Esophagus squamous epithelium (tissue), 5 donors: ENCODE results near the gene DNAJC7. TPM values are rescaled to one million over a fixed set of nuclear protein-coding genes. Genes with fewer than 3 reads are reported as not detected.

Source experiments
- DNase-seq: peaks from one replicate; lab custom pipeline; 2025; lab: John Stamatoyannopoulos, UW
- H3K27ac ChIP-seq, 4 donors: fragments of 200-600 bp; sonication (generic); one replicate each; pipeline ENCODE4 v1.5.1; 2016 to 2019; ENCODE audit warnings: mild to moderate bottlenecking in 1 of 4
- H3K27me3 ChIP-seq, 4 donors: fragments of 200-600 bp; sonication (generic); 1 replicate in 3 of 4; 2 replicates in 1 of 4; pipeline versions ENCODE4 v1.5.1 to v1.6.0; 2017 to 2021; ENCODE audit warnings: antibody characterized with exemption in 1 of 4
- H3K36me3 ChIP-seq, 3 donors: fragments of 200-600 bp; sonication (generic); one replicate each; pipeline ENCODE4 v1.5.1; 2016 to 2019
- H3K4me1 ChIP-seq, 3 donors: fragments of 200-600 bp; sonication (generic); one replicate each; pipeline ENCODE4 v1.5.1; 2017 to 2019
- H3K4me3 ChIP-seq, 4 donors: fragments of 200-600 bp; sonication (generic); 1 replicate in 3 of 4; 2 replicates in 1 of 4; pipeline ENCODE4 v1.5.1; 2016 to 2019; ENCODE audit warnings: mild to moderate bottlenecking in 2 of 4, moderate library complexity in 1 of 4
- H3K9me3 ChIP-seq, 3 donors: fragments of 200-600 bp; sonication (generic); one replicate each; pipeline ENCODE4 v1.5.1; 2016 to 2019
- POLR2A ChIP-seq, 4 donors: fragments of 450-650 bp; IDR thresholded peaks; one replicate each; pipeline ENCODE4 v1.6.1; 2017; ENCODE audit warnings: antibody characterized with exemption in 4 of 4, mild to moderate bottlenecking in 4 of 4, moderate library complexity in 3 of 4
- WGBS, 2 donors: methylation state at CpG; one replicate each; pipeline ENCODE4 v1.1.5; 2018; 5-methylcytosine and 5-hydroxymethylcytosine counted together
- intact Hi-C: fragments of 100-400 bp; cut with DNase I; formaldehyde crosslinking; loops from one replicate; pipeline ENCODE4 v1.15.0; 2022
- total RNA-seq, 4 donors: library from RNA; depleted of rRNA; stranded (reverse); fragments of >200 nt; gene quantifications; one replicate each; pipeline ENCODE4 v1.1.0, GENCODE V29; 2016
- TF ChIP-seq, protein P1 (sequence below), 6 experiments: fragments of 450-650 bp in 4 of 6; fragments of 200-600 bp in 2 of 6; sonication (generic) in 2 of 6; IDR thresholded peaks; one replicate each; pipeline ENCODE4 v1.5.1; 2016 to 2019; ENCODE audit warnings: antibody characterized with exemption in 6 of 6, mild to moderate bottlenecking in 4 of 6, moderate library complexity in 4 of 6
- donor health status: DM: yes; HTN: yes; CAD: no.

The DNAJC7 gene
- total RNA-seq, 4 donors from 2014 or later: 42.6 to 82.0 (median 67.2) TPM

- H3K9me3 ChIP-seq: no peaks in the 10 kb centered on the region
- 83 to 91% methylated on average over 3 to 4 of the region's 5 CpGs for WGBS, 2 donors
- H3K4me1 ChIP-seq: peaks cover 59 to 96% (median 64%) of the 10 kb centered on the region in 3 donors
- peak overlapping the region; percentile 61 to 88 (median 83) for H3K27ac ChIP-seq
- TF ChIP-seq, protein P1, sequence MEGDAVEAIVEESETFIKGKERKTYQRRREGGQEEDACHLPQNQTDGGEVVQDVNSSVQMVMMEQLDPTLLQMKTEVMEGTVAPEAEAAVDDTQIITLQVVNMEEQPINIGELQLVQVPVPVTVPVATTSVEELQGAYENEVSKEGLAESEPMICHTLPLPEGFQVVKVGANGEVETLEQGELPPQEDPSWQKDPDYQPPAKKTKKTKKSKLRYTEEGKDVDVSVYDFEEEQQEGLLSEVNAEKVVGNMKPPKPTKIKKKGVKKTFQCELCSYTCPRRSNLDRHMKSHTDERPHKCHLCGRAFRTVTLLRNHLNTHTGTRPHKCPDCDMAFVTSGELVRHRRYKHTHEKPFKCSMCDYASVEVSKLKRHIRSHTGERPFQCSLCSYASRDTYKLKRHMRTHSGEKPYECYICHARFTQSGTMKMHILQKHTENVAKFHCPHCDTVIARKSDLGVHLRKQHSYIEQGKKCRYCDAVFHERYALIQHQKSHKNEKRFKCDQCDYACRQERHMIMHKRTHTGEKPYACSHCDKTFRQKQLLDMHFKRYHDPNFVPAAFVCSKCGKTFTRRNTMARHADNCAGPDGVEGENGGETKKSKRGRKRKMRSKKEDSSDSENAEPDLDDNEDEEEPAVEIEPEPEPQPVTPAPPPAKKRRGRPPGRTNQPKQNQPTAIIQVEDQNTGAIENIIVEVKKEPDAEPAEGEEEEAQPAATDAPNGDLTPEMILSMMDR (IDR thresholded peaks at IDR 0.05): no peak
- TF ChIP-seq POLR2A (IDR thresholded peaks at IDR 0.05): no peak
- peaks cover 21 to 99% (median 42%) of the 10 kb centered on the region in 3 donors for H3K36me3 ChIP-seq
- intact Hi-C loops: no loop called here
- DNase-seq: no peak
- no peaks in the 10 kb centered on the region for H3K27me3 ChIP-seq
- H3K4me3 ChIP-seq: no peak overlapping the region
Observed at GRCh38 chr17:41974658-41975057, 42.6 kb downstream of the DNAJC7 start.

DNA sequence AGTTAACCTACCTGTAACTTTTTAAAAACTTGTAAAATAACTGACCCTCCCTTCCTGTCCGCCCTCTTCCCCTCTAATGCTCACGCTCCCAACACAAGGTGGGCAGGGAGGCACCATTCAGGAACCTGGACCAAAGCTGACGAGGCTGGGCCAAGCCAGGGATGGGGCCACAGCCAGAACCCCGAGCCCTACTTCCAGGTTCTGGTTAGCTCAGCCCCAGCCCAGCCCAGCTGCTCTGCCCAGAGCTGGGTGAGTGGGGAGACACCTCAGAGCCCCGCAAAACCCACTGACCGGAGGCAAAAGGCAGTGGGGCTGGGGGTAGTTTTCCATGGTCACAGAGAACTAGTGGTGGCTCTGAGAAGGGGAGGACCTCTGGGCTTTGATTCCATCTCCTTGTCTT lies 43.2 kb downstream of the DNAJC7 start:
- Histone ChIP-seq H3K27ac (peak overlapping the region in 2 of 4 donors; percentile 88), H3K4me3 (no peak overlapping the region), H3K4me1 (peaks cover 64 to 100% (median 66%) of the 10 kb centered on the region in 3 donors), H3K27me3 (no peaks in the 10 kb centered on the region), H3K36me3 (peaks cover 21 to 100% (median 46%) of the 10 kb centered on the region in 3 donors), H3K9me3 (no peaks in the 10 kb centered on the region)
- no peak for DNase-seq
- TF ChIP-seq, protein P1 (IDR thresholded peaks at IDR 0.05): no peak
- no peak for TF ChIP-seq POLR2A (IDR thresholded peaks at IDR 0.05)
- whole genome bisulfite sequencing, 2 donors: 100% methylated on average over 1 of the region's 6 CpGs; no CpG with 5 or more reads in 1 of the 2 donors
- intact Hi-C loops: no loop called here

GRCh38 chr17:41973408-41973811 lies 43.8 kb downstream of the DNAJC7 start:
- Histone ChIP-seq H3K9me3 (no peaks in the 10 kb centered on the region), H3K27ac (peak overlapping the region; percentile 32 to 88 (median 72)), H3K27me3 (no peaks in the 10 kb centered on the region), H3K36me3 (peaks cover 21 to 100% (median 46%) of the 10 kb centered on the region in 3 donors), H3K4me3 (no peak overlapping the region), H3K4me1 (peaks cover 64 to 100% (median 67%) of the 10 kb centered on the region in 3 donors)
- TF ChIP-seq, protein P1 (IDR thresholded peaks at IDR 0.05): no peak
- no peak for TF ChIP-seq POLR2A (IDR thresholded peaks at IDR 0.05)
- intact Hi-C loops: no loop called here
- DNase-seq: no peak
- 78% methylated on average over 13 of the region's 19 CpGs; no CpG with 5 or more reads in 1 of the 2 donors for WGBS, 2 donors

DNA sequence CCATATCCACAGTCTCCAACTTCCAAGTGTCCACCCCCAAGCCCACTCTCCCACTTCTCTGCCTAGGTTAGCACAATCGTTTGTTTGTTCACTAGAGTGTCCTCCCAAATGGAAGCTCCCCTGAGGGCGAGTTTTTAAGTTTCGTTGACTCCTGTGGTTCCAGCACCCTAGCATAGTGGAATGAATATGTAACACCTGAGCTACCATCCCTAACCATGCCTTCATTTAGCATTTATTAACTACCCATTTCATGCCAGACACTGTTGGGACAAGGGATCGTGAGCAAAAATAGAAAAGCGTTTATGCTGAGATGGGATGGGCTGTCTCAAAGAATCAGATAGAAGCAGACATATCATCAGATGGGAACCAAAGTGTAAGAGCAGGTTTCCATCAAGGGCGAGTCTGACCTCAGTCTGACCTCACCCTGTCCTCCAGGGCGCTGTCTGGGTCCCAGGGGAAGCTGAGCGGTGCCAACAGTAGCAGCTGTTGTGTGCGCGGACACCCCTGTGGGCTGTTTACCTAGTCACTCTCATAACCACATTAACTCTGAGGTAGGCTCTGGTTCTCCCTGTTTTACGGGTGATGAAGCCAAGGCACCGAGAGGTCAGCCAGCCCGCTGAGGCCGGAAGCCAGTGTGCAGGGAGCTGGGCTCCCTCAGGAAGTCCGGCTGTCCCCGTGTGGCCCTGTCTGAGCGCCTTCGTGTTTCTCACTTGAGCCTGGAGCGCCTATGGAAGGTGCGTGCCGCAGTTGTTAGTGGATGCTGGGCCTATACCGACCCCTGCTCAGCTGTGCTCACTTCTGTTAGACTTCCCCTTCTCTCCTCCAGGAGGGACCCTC lies 44.5 kb downstream of the DNAJC7 start:
- Histone ChIP-seq H3K27me3 (no peaks in the 10 kb centered on the region), H3K9me3 (no peaks in the 10 kb centered on the region), H3K4me3 (no peak overlapping the region), H3K4me1 (peaks cover 67 to 100% (median 68%) of the 10 kb centered on the region in 3 donors), H3K27ac (peak overlapping the region; percentile 32 to 88 (median 72)), H3K36me3 (peaks cover 21 to 100% (median 46%) of the 10 kb centered on the region in 3 donors)
- WGBS, 2 donors: 55 to 57% methylated on average over 16 to 18 of the region's 22 CpGs
- no peak for DNase-seq
- TF ChIP-seq POLR2A (IDR thresholded peaks at IDR 0.05): no peak
- TF ChIP-seq, protein P1 (IDR thresholded peaks at IDR 0.05): no peak
- intact Hi-C loops: no loop called here
